HL-60/S4 treated with retinoic acid at 250 ng/mL for 4 days and 3 days (cell line): ENCODE results near the gene LY9.
"Not testable (repeated sequence)": the region's sequence is repeated elsewhere in the genome, so short reads cannot be mapped to it uniquely, and the experiment has no call there.

Experiments used
- in situ Hi-C: fragments of 300-500 bp; cut with MboI; formaldehyde crosslinking; loops from 2 replicates; pipeline ENCODE4 v1.7.0; 2022; ENCODE audit warnings: low sequenced_read_pairs

LY9 gene

DNA sequence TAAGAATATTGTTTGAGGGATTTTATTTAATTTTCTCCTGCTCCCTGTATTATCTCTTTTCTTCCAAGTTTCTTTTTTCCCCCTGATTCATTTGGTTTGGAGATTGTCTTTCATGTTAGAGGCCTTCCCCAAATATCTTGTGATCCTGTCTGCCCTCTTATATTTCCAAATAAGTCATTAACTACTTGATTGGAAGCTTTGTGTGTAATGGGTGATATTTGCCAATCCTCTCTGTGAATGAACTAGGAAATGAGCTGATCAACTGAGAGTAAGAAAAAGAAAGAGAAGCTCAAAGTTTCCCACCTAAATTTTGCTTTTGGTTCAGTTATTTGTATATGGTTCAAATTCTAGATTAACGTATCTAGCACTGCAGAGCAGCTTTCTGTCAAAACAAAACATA lies 23.6 kb upstream of the LY9 start:
- in situ Hi-C loops = no loop called here

DNA sequence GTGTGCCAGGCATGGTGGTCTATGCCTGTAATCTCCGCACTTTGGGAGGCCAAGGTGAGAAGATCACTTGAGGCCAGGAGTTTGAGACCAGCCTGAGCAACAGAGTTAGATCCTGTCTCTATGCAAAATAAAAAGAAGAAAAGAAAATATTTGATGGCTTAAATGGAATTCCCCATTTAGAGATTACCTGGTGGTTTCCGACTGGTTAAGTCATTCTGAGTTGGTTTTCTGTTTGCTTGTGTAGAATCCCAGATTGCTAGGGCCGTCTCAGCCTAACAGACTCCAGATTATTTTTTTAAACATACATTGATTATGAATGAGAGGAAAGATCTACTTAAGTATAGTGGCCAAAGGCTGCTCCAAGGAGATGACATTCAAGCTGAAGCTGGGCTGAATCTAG lies 22.9 kb upstream of the LY9 start:
- in situ Hi-C loops = no loop called here

DNA sequence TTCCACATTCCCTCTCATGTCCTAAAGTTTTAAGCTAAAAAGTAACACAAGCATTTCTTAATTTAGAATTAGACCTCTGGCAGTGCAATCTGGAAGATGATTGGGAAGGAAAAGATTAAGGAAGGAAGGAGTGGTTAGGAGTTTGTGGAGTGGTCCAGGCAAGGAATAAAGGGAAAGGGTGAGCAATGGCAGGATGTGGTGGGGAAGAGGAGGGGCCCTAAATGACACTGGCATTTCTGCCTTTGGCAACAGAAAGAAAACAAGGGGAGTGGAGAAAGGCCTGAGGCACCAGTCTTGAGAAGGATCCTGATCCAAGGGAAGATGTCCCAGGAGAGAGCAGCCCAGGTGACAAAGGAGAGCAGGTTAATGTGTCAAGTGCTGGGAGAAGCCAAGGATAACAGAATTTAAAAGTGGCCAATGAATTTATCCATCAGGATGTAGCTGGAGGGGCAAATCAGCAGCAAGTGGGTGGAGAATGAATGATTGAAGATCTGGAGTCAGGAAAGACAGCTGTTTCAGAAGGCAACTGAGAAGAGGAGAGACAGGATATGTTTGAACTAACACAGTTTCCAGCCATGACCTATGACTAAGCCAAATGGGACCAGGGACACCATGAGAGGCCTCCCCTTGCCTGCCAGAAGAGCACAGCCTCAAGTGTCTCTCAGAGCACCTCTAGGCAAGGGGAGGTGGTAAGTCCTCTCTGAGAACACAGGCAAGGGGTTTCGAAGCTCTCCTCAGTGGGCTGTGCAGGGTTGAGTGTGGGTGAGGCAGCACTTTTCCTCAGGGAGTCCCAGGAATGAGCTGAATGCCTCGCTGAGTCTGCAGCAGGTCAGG lies 20.9 kb upstream of the LY9 start:
- in situ Hi-C loops = no loop called here

DNA sequence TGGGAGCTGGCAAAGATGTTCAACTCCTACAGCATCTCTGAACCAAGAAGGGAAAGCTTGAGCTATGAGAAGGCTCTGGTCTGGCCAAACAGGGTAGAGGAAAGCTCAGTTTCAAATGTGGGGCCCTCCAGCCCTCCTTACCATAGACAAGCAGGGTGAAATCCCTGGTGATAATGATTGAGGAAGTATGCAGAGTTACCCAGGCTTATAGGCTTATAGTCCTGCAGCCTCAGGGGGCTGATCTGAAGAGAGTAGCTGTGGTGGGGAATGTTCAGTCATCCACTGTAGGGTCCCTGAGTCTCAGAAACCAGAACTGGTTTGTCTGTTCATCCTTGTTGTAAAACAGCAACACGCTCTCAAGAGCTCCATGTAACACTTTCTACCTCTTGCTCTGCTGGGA lies 19.8 kb upstream of the LY9 start:
- in situ Hi-C loops = no loop called here

DNA sequence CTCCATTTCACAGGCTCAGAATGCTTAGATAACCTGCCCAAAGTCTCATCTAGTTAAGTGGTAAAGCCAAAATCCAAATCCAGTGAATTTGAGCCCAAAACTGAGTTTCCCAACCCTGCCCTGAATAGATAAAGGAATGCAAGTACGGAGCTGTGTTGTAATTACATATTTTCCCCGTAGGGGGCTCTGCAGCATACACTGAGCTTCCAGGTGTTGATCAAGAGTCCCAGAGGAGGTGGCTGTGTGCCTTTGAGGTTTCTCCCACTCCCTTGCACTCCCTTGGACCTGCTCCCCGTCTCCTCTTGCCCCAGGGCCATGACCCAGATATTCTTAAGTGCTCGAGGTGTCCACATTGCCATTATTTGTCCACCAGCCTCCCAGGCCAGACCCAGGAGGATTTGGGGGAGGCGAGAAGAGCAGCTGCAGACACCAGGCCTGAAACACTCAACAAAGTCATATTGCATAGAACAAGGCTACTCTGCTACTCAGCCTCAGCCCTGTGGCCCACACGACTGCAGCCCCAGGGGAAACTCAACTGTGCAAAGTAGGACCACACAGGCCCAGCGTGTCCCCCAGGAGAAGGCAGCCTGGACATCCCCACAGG lies 18.4 kb upstream of the LY9 start:
- in situ Hi-C loops = no loop called here

DNA sequence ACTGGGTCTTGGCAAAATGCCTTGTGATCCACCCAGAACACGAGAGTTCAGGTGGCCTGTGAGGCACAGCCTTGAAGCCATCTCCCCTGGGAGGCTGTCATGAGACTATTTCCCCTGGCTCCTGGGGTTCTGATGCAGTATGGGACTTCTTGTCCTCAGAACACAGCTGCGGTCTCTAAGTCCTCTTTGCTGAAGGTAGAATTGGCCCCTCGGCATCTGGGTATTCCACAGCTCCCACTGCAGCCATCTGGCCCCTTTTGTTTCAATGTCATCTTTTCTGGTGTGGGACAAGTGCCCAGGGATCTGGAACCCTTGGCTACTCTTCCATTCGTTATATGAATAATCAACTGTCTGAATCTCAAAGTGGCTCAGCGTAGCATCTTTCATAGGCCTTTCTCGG lies 17.0 kb upstream of the LY9 start:
- in situ Hi-C loops = no loop called here

DNA sequence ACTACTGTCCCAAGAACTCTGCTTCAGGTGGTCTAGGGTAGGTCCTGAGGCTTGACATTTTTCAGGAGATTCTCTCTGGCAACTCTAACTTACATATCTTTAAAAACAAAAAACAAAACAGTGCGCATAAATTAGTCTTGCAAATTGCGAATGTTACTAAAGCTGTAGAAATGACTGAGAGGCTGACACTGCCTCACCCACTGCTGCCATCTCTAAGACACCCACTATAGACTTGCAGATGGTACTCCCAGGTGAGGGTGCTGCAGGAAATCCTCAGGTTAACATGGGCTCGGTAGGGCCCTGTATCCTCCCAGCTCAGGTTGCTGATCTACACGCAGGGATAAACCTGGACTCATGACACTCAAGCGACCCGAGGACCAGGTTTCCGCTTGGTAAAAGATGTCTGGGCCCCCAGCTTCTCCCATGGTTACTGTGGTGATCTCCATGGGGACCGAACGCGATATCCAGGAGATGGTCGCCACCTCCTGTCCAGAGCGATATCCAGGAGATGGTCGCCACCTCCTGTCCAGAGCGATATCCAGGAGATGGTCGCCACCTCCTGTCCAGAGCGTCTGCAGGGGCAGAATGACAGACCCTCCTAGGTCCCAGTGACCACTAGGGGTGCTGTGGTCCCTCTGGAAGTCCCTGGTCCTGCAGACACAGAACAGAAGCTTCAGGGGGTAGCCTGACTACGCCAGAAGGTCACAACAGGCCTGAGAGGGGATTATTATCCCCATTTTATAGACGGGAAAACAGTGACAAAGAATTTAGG lies 16.2 kb upstream of the LY9 start:
- in situ Hi-C loops = no loop called here

DNA sequence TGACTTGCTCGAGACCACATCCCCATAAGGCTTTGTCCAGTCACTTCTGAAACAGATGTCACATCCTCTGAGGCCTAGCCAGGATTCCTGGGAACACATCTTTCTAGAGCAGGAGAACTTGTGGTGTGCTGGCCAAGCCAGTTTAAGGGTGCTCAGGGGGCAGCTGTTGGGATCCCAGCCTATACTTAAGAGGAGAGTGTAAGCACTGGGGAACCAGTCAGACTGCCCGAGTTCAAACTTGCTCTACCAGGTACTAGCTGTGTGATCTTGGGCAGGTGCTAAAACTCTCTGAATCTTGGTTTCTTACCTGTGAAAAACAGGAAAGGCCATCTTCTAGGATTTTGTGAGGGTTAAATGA lies 15.6 kb upstream of the LY9 start:
- in situ Hi-C loops = no loop called here

DNA sequence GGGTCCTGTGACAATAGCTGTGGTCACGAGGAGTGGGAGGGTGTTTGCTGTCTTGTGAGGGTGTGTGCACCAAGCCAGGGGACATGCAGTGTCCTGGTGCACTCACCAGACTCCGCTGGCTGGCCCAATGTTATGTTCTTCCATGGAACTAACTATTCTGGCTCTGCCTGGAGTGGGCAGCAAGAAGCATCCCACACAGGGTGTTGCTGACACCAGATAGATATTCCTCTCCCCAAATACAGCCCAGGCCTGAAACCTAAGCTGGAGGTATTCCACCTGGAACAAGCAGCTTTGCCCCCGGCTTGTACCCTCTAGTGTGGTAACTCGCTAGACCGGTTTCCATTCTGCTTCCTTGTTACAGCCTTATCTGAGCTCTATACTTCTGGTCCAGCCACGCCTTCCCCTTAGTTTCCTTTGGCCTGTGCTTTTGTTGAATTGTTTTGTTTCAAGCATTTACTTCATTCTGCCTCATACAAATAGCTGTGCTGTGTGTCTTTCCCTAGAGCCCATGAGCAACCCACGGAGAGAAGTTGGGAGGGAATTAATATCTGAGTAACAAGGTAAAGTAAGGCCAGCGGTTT lies 14.7 kb upstream of the LY9 start:
- in situ Hi-C loops = no loop called here

DNA sequence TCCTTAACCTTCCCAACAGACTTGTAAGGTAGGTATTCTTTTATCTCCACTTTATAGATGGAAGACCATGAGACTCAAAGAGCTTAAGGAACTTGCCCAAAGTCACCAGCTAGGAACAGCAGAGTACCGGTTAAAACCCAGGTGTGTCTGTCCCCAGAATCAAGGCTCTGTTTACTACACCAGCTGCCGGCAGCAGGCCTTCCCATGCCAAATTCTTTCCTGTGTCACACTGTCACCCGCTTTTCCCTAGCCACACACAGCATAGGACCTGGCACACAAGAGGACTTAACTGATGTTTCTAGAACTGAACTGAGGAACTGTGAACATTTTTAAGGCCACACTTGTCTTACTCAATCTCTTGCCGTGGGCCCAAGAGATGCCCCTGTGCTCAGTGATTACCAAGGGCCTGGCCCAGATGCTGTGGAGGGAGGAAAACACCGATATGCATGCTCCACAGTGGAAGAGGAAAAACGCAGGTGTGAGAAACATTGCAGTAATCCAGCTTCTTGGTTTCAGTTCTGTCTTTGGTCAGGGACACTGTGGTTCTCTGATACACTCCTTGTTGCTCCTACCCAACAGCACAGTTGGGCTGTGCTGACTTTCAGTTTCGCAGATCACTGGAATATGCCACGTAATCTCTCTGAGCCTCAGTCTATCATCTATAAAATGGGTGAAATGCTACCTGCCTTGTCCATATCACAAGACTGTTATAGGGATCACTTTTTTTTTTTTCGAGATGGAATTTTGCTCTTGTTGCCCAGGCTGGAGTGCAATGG lies 13.9 kb upstream of the LY9 start:
- in situ Hi-C loops = no loop called here

DNA sequence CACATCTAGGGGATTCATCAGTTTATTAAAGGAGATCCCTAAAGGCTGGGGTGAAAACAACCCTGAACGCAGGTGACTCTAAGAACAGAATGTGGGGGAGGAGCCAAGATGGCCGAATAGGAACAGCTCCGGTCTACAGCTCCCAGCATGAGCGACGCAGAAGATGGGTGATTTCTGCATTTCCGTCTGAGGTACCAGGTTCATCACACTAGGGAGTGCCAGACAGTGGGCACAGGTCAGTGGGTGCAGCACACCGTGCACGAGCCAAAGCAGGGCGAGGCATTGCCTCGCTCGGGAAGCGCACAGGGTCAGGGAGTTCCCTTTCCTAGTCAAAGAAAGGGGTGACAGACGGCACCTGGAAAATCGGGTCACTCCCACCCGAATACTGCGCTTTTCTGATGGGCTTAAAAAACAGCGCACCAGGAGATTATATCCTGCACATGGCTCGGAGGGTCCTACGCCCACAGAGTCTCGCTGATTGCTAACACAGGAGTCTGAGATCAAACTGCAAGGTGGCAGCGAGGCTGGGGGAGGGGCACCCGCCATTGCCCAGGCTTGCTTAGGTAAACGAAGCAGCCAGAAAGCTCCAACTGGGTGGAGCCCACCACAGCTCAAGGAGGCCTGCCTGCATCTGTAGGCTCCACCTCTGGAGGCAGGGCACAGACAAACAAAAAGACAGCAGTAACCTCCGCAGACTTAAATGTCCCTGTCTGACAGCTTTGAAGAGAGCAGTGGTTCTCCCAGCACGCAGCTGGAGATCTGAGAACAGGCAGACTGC lies 12.8 kb upstream of the LY9 start:
- in situ Hi-C loops = not testable (repeated sequence)

DNA sequence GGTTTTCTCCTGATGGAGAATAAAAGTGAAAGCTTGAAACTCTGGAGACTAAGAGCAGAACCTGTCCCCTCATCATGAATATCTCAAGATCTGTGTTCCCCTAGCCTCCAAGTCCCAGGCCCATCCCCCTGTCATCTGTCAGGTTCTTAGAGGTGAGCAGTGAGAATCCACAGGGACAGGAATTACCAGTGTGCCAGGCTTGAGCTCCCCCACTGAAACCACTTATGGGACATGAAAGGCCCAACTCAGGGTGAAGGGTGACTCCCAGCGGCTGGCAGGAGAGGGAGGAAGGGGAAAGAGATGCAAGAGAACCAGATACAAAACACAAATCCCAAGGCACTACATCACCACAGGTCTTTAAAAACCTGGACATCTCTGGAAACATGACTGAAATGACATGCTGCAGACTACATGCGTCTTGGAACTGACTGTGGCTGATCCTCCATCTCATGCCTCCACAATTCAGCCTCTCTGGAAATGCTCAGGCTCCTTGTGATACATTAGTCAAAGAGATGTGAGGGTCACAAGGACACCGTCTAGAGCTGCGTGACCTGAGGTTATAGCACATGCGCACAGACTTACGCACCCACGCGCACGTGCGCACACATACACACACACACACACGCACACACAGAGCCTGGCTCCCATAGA lies 6.8 kb upstream of the LY9 start:
- in situ Hi-C loops = no loop called here

DNA sequence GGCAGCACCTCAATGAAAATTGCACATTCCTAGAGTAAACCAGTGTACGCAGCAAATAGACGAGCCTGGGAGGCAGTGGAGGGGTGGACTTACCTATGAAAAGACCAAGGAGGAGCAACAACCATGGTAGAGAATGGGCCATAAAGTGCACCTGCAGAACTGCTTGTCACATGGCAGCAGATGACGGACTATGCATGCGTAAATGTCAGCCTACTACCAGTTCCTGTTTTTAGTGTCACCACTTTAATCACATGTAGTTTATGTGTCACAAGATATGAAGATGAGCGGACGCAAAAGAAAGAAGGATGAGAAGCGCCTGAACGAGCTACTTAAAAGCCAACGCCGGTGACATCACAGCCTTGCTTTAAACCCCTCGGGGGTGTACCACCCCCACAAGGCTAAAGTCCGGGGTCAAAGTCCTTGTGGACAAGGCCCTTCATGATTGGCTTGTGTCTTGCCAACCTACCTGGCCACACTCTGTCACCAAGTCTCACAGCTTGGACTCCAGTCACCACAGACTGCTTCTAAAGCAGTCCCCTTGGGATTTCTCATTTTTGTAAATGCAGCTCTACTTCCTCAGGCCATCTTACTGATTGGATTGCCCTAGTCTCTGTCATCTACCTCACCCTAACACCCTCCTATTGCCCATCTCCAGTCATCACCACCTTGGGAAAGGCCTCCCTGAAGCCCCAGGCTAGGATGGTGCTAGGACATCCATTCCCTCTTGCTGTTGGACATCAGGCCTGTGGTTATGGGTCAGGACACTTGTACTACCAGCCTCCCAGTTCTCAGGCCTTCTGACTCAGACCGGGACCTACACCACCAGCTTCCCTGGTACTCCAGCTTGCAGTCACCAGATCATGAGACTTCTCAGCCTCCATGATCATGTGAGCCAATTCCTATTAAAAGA lies 6.0 kb upstream of the LY9 start:
- in situ Hi-C loops = no loop called here

DNA sequence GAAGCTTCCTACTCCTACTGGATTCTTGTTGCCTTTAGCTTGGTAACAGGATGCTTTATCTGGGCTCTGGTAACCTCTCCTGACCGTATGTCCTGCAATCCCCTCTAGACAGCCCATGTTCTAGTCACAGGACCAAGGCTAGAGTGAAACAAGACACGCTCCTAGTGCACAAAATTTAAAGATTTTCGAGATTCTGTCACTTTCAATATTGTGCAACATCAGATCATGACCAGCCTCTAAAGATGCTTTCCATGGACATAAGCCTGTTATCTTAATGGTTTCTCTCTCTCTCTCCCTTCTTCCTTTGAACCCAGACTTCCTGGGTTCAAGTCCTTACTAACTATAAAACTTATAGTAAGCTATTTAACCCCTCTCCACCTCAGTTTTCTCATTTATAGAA lies 1.6 kb upstream of the LY9 start:
- in situ Hi-C loops = no loop called here

DNA sequence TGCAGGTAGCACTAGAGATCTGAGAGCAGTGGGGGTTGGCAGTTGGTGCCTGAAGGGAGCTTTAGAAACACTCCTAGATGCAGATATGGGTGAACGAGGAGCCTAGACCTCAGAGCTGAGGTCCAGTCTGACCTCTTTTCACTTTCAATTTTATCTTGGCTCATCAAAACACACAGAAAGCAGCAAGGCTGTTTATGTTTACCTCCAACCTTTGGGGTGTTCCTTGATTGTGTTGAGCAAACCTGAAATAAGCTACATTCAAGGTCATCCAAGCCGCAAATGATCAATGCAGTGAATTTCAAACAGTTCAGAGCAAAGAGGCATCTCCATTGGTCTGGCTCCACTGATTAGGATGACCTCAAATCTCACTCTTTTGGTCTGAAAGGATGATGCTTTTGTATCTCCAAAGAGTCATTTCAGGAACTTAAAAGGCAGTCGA lies 1.3 kb downstream of the LY9 start:
- in situ Hi-C loops = no loop called here

DNA sequence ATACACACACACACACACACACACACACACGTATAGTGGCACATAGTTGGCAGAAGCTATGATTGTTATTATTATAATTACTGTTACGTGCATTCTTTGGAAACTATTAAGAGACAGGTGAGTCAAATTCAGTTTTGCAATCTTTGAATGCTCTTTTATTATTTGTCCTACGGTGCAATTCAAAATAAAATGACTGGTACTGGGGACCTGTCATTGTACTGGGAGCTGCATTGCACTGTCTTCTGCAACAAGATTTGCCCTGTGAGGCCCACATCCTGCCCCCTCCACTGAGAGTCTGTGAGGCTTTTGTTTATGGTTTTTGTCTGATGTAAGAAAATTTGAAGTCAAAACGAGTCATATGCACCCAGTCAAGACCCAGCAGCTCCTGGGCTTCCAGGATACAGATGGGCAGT lies 1.9 kb downstream of the LY9 start:
- in situ Hi-C loops = no loop called here

DNA sequence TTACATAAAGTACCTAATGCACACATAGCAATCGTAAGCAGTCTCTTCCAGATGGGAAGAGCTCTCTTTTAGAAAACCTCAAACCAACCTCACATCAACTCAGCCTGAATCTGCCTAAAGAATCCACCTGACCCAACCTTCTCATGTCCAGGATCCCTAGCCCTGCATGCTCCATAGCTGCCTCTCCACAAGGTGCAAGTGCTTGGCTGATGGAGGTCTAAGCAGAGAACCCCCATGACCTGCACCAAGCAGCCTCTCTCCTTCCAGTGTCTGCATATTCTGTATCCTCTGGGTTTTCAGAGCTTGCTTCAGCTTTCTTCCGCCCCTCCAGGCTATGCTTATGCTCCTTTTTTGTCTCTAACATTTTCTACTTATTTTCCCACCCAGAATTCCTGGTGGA lies 2.5 kb downstream of the LY9 start:
- in situ Hi-C loops = no loop called here

DNA sequence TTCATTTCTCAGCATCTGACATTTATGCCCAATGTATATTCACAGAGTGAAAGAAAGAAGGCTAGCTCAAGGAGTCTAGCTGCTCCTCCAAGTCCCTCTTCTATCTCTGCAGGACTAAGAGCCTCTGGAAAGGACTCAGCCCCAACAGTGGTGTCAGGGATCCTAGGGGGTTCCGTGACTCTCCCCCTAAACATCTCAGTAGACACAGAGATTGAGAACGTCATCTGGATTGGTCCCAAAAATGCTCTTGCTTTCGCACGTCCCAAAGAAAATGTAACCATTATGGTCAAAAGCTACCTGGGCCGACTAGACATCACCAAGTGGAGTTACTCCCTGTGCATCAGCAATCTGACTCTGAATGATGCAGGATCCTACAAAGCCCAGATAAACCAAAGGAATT lies 3.7 kb downstream of the LY9 start:
- in situ Hi-C loops = no loop called here

DNA sequence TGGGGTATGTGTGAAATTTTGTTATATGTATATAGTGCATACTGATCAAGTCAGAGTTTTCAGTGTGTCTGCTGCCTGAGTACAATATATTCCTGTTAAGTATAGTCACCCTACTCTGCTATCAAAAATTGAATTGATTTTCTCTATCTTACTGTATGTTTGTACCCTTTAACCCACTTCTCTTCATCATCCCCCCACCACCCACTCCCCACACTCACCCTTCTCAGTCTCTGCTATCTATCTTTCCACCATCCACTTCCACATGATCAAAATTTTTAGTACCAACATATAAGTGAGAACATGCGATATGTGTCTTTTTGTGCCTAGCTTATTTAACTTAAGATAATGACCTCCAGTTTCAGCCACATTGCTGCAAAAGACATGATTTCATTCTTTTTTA lies 4.2 kb downstream of the LY9 start:
- in situ Hi-C loops = no loop called here
